Transverse colon (tissue), 4 donors: ENCODE measurements around the gene SCN4A.

Experiments
- POLR2A ChIP-seq: fragments of 450-650 bp; IDR thresholded peaks from one replicate; pipeline ENCODE4 v1.6.1; 2016; ENCODE audit warnings: antibody characterized with exemption, mild to moderate bottlenecking, moderate library complexity
- POLR2AphosphoS5 ChIP-seq, 3 donors: sonication (generic); formaldehyde crosslinking; IDR thresholded peaks; one replicate each; pipeline ENCODE4 v1.6.1; 2016; ENCODE audit warnings: antibody characterized with exemption in 3 of 3
- TF ChIP-seq, protein P1 (sequence below), 5 experiments: fragments of 200-600 bp in 3 of 5; fragments of 450-650 bp in 2 of 5; sonication (generic) in 3 of 5; IDR thresholded peaks; 1 replicate in 2 of 5; 2 replicates in 3 of 5; pipeline ENCODE4 v1.5.1; 2016 to 2017; ENCODE audit warnings: antibody characterized with exemption in 5 of 5, inconsistent platforms in 3 of 5, mild to moderate bottlenecking in 2 of 5, moderate library complexity in 1 of 5

DNA sequence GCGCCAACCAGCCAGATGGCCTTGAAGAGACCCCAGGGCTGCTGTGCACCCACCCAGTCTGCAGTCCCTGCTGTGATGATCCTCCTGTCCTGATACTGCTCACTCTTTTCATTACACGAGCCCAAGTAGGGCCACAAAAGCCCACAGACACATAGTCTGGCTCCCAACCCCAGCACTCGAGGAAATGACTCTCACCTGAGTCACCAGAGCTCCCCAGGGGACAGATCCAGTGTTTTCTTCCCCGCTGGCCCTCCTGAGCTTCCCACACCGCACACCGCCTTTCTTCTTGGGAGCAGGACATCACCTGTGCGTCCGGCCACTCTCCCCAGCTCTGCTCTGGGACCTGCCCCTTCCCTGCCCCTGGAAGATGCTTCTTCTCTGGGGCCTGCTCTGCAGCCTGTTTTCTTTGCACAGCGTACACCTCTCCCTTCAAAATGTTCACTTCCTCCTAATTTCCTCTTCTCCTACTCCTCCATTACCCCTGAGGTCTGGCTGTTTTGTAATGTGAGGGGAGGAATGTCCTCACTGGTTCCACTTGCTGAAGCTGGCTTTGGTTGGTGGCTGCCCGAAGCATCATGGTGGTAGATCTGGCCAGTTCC lies 2.0 kb upstream of the SCN4A start:
- TF ChIP-seq, protein P1, sequence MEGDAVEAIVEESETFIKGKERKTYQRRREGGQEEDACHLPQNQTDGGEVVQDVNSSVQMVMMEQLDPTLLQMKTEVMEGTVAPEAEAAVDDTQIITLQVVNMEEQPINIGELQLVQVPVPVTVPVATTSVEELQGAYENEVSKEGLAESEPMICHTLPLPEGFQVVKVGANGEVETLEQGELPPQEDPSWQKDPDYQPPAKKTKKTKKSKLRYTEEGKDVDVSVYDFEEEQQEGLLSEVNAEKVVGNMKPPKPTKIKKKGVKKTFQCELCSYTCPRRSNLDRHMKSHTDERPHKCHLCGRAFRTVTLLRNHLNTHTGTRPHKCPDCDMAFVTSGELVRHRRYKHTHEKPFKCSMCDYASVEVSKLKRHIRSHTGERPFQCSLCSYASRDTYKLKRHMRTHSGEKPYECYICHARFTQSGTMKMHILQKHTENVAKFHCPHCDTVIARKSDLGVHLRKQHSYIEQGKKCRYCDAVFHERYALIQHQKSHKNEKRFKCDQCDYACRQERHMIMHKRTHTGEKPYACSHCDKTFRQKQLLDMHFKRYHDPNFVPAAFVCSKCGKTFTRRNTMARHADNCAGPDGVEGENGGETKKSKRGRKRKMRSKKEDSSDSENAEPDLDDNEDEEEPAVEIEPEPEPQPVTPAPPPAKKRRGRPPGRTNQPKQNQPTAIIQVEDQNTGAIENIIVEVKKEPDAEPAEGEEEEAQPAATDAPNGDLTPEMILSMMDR (IDR thresholded peaks at IDR 0.05), result no peak
- TF ChIP-seq POLR2A (no peak), POLR2AphosphoS5 (IDR thresholded peaks at IDR 0.05) (no peak)
